ENCODE results near the gene RLN1. TPM values are rescaled to one million over a fixed set of nuclear protein-coding genes. Genes with fewer than 3 reads are reported as not detected.
"Not testable (repeated sequence)": the region's sequence is repeated elsewhere in the genome, so short reads cannot be mapped to it uniquely, and the experiment has no call there.

Gene RLN1
- polyA plus RNA-seq, 10 donors, result 0.16 to 0.77 (median 0.39) TPM; not detected in 4

GRCh38 chr9:5326187-5326586, 13.5 kb downstream of the RLN1 start:
- DNase-seq, result no peak

- DNase-seq, result not testable (repeated sequence)
Measured at GRCh38 chr9:5321601-5322000, 18.1 kb downstream of the RLN1 start.

- no peak for DNase-seq
Measured at GRCh38 chr9:5321058-5321457, 18.6 kb downstream of the RLN1 start.

- DNase-seq, result not testable (repeated sequence)
Measured at GRCh38 chr9:5316406-5316805, 23.3 kb downstream of the RLN1 start.

GRCh38 chr9:5315187-5315923, 24.3 kb downstream of the RLN1 start:
- DNase-seq, result no peak

GRCh38 chr9:5310851-5311250, 28.8 kb downstream of the RLN1 start:
- DNase-seq, result no peak

GRCh38 chr9:5305741-5306140, 33.9 kb downstream of the RLN1 start:
- DNase-seq, result no peak

GRCh38 chr9:5303840-5304795, 35.6 kb downstream of the RLN1 start, which contains the start of gene RLN2:
Gene RLN2, minus strand, starts transcription at chr9:5304716. Its CDS starts 136 bp downstream, at chr9:5304580.
- DNase-seq, result peak in 1 of 3 donors; percentile 7

GRCh38 chr9:5301544-5301943, 38.1 kb downstream of the RLN1 start:
- no peak for DNase-seq

- no peak for DNase-seq
Measured at GRCh38 chr9:5292141-5292540, 47.5 kb downstream of the RLN1 start.

- no peak for DNase-seq
Measured at GRCh38 chr9:5288591-5288990, 51.1 kb downstream of the RLN1 start.

GRCh38 chr9:5286262-5286661, 53.4 kb downstream of the RLN1 start:
- no peak for DNase-seq

Other genes with a start within 250 kb of the RLN1 start
- under 1 TPM; 0.15 to 0.81 (median 0.27) TPM for gene INSL6, start 154.2 kb downstream of the RLN1 start, polyA plus RNA-seq (ENCODE audit: insufficient read length in 10 of 10)
- not detected for gene INSL4, start 108.5 kb downstream of the RLN1 start, polyA plus RNA-seq (ENCODE audit: insufficient read length in 10 of 10)
- 1 to 10 TPM in 6 of 10 donors, under 1 TPM in 3, not detected in 1; 0.39 to 2.2 (median 1.5) TPM for gene RLN2, start 35.2 kb downstream of the RLN1 start, polyA plus RNA-seq (ENCODE audit: insufficient read length in 10 of 10)
- gene PLGRKT, start 98.0 kb upstream of the RLN1 start, polyA plus RNA-seq (ENCODE audit: insufficient read length in 10 of 10), result 10 to 100 TPM; 26.3 to 35.3 (median 33.2) TPM
- 1 to 10 TPM in 3 of 10 donors, under 1 TPM in 7; 0.57 to 1.9 (median 0.89) TPM for gene CD274, start 110.7 kb upstream of the RLN1 start, polyA plus RNA-seq (ENCODE audit: insufficient read length in 10 of 10)
- 1 to 10 TPM in 9 of 10 donors, under 1 TPM in 1; 0.54 to 3.1 (median 1.7) TPM for gene PDCD1LG2, start 170.7 kb upstream of the RLN1 start, polyA plus RNA-seq (ENCODE audit: insufficient read length in 10 of 10)

All from muscle of back (tissue), 11 donors.